Chondrocyte (in vitro differentiated cells): ENCODE data around the gene HRCT1. TPM values are rescaled to one million over a fixed set of nuclear protein-coding genes. Genes with fewer than 3 reads are reported as not detected.

Source experiments
- DNase-seq: peaks from one replicate; pipeline ENCODE4 v3.0.0; 2021; ENCODE audit warnings: mixed read lengths, low spot score
- H3K27ac Mint-ChIP-seq: one replicate; pipeline ENCODE4 v1.8.0; 2021; ENCODE audit warnings: mild to moderate bottlenecking, moderate library complexity, mixed read lengths; ENCODE audit not compliant: unreplicated experiment
- H3K27me3 Mint-ChIP-seq: 2 replicates; pipeline ENCODE4 v1.8.0; 2021; ENCODE audit warnings: low read depth, mixed read lengths
- H3K36me3 Mint-ChIP-seq: 2 replicates; pipeline ENCODE4 v1.8.0; 2021; ENCODE audit warnings: low read depth, mixed read lengths
- H3K4me1 Mint-ChIP-seq: 2 replicates; pipeline ENCODE4 v1.8.0; 2021; ENCODE audit warnings: low read depth, mild to moderate bottlenecking, mixed read lengths
- H3K4me3 Mint-ChIP-seq: one replicate; pipeline ENCODE4 v1.8.0; 2021; ENCODE audit warnings: mild to moderate bottlenecking, moderate library complexity, mixed read lengths; ENCODE audit not compliant: unreplicated experiment
- H3K9me3 Mint-ChIP-seq: 2 replicates; pipeline ENCODE4 v1.8.0; 2021; ENCODE audit warnings: low read depth, mixed read lengths
- total RNA-seq: library from RNA; stranded (reverse); gene quantifications from 3 replicates; pipeline ENCODE4 v1.2.1, GENCODE V29; 2021
- TF ChIP-seq, protein P1 (sequence below): fragments of 200-600 bp; sonication (generic); IDR thresholded peaks from 2 replicates; pipeline ENCODE4 v1.5.0; 2021; ENCODE audit warnings: antibody characterized with exemption, mild to moderate bottlenecking, moderate library complexity

The HRCT1 gene
- total RNA-seq, 1 donor from 2014 or later: 7.2 TPM

DNA sequence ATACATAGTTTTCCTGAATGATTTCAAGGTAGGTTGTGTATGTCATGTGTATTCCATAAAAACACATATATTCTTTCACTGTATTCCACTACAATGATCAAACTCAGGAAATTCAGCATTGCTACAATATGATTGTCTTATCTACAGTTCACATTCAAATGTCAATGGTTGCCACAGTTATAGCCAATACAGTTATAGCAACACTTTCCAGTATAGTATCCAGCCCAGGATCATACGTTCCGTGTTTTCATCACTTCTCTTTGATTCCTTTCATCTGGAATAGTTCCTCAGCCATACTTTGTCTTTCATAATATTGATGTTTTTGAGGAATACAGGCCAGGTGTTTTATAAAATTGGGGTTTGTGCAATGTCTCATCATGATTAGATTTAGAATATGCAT, 42.4 kb downstream of the HRCT1 start:
- Mint-ChIP-seq H3K27me3 (no peaks in the 10 kb centered on the region), H3K36me3 (no peaks in the 10 kb centered on the region), H3K4me3 (no peak overlapping the region), H3K27ac (peak overlapping the region; percentile 22), H3K4me1 (peaks cover 47% of the 10 kb centered on the region), H3K9me3 (no peaks in the 10 kb centered on the region)
- TF ChIP-seq, protein P1, sequence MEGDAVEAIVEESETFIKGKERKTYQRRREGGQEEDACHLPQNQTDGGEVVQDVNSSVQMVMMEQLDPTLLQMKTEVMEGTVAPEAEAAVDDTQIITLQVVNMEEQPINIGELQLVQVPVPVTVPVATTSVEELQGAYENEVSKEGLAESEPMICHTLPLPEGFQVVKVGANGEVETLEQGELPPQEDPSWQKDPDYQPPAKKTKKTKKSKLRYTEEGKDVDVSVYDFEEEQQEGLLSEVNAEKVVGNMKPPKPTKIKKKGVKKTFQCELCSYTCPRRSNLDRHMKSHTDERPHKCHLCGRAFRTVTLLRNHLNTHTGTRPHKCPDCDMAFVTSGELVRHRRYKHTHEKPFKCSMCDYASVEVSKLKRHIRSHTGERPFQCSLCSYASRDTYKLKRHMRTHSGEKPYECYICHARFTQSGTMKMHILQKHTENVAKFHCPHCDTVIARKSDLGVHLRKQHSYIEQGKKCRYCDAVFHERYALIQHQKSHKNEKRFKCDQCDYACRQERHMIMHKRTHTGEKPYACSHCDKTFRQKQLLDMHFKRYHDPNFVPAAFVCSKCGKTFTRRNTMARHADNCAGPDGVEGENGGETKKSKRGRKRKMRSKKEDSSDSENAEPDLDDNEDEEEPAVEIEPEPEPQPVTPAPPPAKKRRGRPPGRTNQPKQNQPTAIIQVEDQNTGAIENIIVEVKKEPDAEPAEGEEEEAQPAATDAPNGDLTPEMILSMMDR: no peak
- no peak for DNase-seq

DNA sequence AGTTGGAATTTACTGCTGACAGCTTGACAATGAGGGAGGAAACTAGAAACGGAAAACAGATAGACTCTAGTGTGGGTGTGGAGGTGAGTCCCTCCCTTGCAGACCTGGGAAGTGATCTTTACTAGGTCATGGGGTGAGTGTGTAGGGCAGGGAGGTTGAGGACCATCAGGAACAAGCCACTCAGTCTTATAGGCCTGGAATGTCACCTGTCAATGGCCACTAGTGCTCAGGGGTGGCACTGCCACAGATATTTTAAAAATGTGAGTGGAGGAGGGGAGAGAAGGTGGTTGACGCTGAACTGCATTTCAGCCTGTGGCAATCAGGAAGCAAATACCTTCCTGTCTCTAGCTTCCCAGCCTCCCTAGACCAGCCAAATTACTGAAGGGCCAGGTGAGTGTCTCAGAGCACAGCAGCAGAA, 42.9 kb downstream of the HRCT1 start:
- no peak overlapping the region for H3K4me3 Mint-ChIP-seq
- TF ChIP-seq, protein P1: peak; percentile 9
- H3K27ac Mint-ChIP-seq: peak overlapping the region; percentile 22
- DNase-seq: no peak
- no peaks in the 10 kb centered on the region for H3K36me3 Mint-ChIP-seq
- H3K27me3 Mint-ChIP-seq: no peaks in the 10 kb centered on the region
- peaks cover 45% of the 10 kb centered on the region for H3K4me1 Mint-ChIP-seq
- no peaks in the 10 kb centered on the region for H3K9me3 Mint-ChIP-seq

DNA sequence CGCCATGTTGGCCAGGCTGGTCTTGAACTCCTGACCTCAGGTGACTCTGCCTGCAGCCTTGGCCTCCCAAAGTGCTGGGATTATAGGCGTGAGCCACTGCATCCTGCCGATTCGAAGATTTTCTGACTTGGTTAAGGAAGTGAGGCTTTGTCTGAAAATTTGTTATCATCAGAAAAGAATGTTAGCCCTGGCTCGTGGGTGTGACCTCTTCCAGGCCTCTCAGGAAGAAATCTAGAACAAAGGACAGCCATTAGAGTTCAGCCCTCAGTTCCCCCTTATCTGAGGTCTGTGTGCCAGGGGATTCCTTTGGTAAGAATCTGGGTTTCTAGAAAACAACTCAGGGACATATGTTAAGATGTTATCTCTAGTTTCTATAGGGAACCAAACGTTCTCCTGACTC, 45.7 kb downstream of the HRCT1 start:
- peaks cover 27% of the 10 kb centered on the region for H3K4me1 Mint-ChIP-seq
- DNase-seq: no peak
- H3K9me3 Mint-ChIP-seq: no peaks in the 10 kb centered on the region
- no peak overlapping the region for H3K27ac Mint-ChIP-seq
- H3K36me3 Mint-ChIP-seq: no peaks in the 10 kb centered on the region
- TF ChIP-seq, protein P1: no peak
- H3K27me3 Mint-ChIP-seq: no peaks in the 10 kb centered on the region
- H3K4me3 Mint-ChIP-seq: no peak overlapping the region

DNA sequence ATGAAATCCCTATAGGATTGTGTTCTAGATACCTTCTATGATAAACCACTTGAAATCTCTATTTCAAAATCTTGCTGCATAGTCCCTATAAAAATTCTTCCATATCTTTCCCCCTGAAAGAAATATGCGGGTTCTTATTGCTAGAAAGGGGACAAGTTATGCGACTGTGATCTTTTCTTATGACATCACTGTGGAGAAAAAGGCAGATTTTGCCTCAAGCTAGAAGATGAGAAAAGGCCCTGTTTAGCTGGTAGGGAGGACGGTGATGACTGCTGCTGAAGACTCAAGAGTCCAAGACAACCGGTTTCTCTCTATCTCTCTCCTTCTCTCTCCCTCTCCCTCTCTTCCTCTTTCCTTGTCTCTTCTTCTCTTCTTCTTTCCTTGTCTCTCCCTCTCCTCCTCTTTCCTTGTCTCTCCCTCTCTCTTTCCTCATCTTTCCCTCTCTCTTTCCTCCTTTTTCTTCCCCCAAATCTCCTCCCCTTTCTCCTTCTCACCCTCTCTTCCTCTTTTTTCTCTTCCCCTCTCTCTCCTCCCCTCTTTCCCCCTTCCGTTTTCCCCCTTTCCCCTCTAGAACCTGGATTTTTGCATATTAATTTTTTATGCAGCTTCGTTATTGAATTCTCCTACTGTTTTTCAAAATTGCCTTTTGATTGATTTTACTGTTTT, 46.7 kb downstream of the HRCT1 start:
- H3K27ac Mint-ChIP-seq: no peak overlapping the region
- H3K36me3 Mint-ChIP-seq: no peaks in the 10 kb centered on the region
- no peak for DNase-seq
- no peaks in the 10 kb centered on the region for H3K9me3 Mint-ChIP-seq
- H3K27me3 Mint-ChIP-seq: no peaks in the 10 kb centered on the region
- no peak overlapping the region for H3K4me3 Mint-ChIP-seq
- peaks cover 27% of the 10 kb centered on the region for H3K4me1 Mint-ChIP-seq
- TF ChIP-seq, protein P1: no peak

DNA sequence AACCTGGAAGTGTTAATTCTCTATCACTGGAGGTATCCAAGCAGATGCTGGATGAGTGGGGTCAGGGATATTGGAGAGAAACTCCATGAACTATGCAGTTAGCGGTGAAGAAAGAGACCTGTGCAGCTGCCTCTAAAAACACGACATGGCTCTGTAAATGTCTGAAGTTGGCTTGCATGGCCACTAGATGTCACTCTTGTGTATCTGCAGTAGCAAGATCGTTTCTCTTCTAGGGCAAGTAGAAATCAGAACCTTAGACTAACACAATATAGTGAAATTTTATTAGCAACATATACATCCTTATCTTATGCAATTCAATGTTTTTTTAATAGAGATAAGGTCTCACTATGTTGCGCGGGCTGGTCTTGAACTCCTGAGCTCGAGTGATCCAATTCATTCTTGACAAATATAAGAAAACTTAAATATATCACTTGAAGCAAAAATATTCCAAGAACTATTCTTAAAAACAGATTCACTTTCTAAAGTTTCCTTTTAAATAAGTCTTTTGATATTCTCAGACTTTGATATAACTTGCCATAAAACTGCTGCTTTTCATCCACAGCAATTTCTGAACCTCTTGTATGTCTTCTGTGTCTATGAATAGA, 49.0 kb downstream of the HRCT1 start:
- peaks cover 14% of the 10 kb centered on the region for H3K4me1 Mint-ChIP-seq

More for the DNA sequence above, 49.0 kb downstream of the HRCT1 start:
- Mint-ChIP-seq H3K4me3 (no peak overlapping the region), H3K36me3 (no peaks in the 10 kb centered on the region), H3K9me3 (no peaks in the 10 kb centered on the region), H3K27me3 (no peaks in the 10 kb centered on the region), H3K27ac (no peak overlapping the region)
- TF ChIP-seq, protein P1: peak; percentile 93
- DNase-seq: no peak
